ENCODE measurements around the gene CNIH1. TPM values are rescaled to one million over a fixed set of nuclear protein-coding genes. Genes with fewer than 3 reads are reported as not detected.
"Not testable (repeated sequence)": the region's sequence is repeated elsewhere in the genome, so short reads cannot be mapped to it uniquely, and the experiment has no call there.

The CNIH1 gene
- total RNA-seq, 1 experiment from 2014 or later: 149 TPM

DNA sequence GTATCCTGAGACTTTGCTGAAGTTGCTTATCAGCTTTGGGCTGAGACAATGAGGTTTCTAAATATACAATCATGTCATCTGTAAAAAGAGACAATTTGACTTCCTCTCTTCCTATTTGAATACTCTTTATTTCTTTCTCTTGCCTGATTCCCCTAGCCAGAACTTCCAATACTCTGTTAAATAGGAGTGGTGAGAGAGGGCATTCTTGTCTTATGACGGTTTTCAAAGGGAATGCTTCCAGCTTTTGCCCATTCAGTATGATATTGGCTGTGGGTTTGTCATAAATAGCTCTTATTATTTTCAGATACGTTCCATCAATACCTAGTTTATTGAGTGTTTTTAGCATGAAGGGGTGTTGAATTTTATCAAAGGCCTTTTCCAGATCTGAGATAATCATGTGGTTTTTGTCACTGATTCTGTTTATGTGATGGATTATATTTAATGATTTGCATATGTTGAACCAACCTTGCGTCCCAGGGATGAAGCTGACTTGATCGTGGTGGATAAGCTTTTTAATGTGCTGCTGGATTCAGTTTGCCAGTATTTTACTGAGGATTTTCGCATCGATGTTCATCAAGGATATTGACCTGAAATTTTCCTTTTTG is 37.7 kb downstream of the CNIH1 start:
- H3K4me3 ChIP-seq (replicated peaks in 1 of 2; ENCODE audit: low read depth in 1 of 2, low read length in 2 of 2); RAD21 ChIA-PET (ENCODE audit: low non-redundant PET in 1 of 2, low total read pairs in 2 of 2, uncharacterized antibody in 2 of 2, unreplicated experiment in 2 of 2); H3K27me3 ChIP-seq (ENCODE audit: insufficient read depth, low read length); BruUV-seq (replicated peaks); ATAC-seq; H3K9me2 ChIP-seq (ENCODE audit: insufficient read depth); H3K27ac ChIP-seq (ENCODE audit: low read depth, low read length); H3K9ac ChIP-seq (ENCODE audit: low read length); H3K4me2 ChIP-seq (ENCODE audit: low read length); H4K20me1 ChIP-seq (ENCODE audit: insufficient read depth); H3K9me3 ChIP-seq (ENCODE audit: control insufficient read depth in 1 of 2, insufficient read depth in 1 of 2, low read depth in 1 of 2, low read length in 2 of 2); DNase-seq (ENCODE audit: low read depth, low spot score); H2AFZ ChIP-seq (ENCODE audit: low read depth, low read length, poor library complexity, severe bottlenecking); POLR2A ChIA-PET; H3K4me1 ChIP-seq (ENCODE audit: control insufficient read depth in 1 of 2, insufficient read depth in 2 of 2, low read length in 2 of 2); intact Hi-C loops (cut with micrococcal nuclease): not testable (repeated sequence)
- CTCF ChIA-PET: interaction anchor here (0.9 kb wide), 1 partner anchor 17 kb away, joined by 3 read pairs; no protein-coding TSS in a partner anchor
- Histone ChIP-seq H3K79me2 (ENCODE audit: insufficient read depth, low read length) (peaks cover 21% of the 10 kb centered on the region), H3K36me3 (ENCODE audit: control insufficient read depth in 1 of 2, insufficient read depth in 2 of 2, low read length in 2 of 2) (peaks cover 9 to 21% of the 10 kb centered on the region in 2 experiments; a peak in 3 of 4 replicates)

DNA sequence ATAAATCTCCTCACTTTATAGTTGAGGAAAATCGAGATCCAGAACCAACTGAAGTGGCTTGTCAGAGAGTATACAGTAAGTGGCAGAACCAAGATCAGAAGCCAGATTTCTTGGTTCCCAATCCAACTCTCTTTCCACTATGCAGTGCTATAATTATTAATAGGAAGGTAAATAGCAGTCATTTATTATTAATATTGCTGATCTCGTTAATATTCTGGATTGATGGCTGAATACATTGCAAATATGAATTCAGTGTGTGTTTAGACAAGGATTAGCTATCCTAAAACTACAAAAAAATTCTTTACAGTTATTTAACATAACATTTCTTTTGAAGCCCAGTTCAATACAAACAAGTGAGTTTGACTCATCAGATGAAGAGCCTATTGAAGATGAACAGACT is 41.6 kb downstream of the CNIH1 start:
- Histone ChIP-seq H3K27ac (ENCODE audit: low read depth, low read length) (no peak overlapping the region), H3K36me3 (ENCODE audit: control insufficient read depth in 1 of 2, insufficient read depth in 2 of 2, low read length in 2 of 2) (peaks cover 4 to 14% of the 10 kb centered on the region in 2 experiments; a peak in 2 of 4 replicates), H2AFZ (ENCODE audit: low read depth, low read length, poor library complexity, severe bottlenecking) (no peak overlapping the region), H3K79me2 (ENCODE audit: insufficient read depth, low read length) (peaks cover 34% of the 10 kb centered on the region), H3K27me3 (ENCODE audit: insufficient read depth, low read length) (no peaks in the 10 kb centered on the region), H4K20me1 (ENCODE audit: insufficient read depth) (no peaks in the 10 kb centered on the region), H3K9ac (ENCODE audit: low read length) (no peak overlapping the region), H3K9me2 (ENCODE audit: insufficient read depth) (no peaks in the 10 kb centered on the region; the same call in 1 of the 2 replicates), H3K4me3 (replicated peaks in 1 of 2; ENCODE audit: low read depth in 1 of 2, low read length in 2 of 2) (no peak overlapping the region), H3K4me2 (ENCODE audit: low read length) (no peak overlapping the region), H3K9me3 (ENCODE audit: control insufficient read depth in 1 of 2, insufficient read depth in 1 of 2, low read depth in 1 of 2, low read length in 2 of 2) (no peaks in the 10 kb centered on the region), H3K4me1 (ENCODE audit: control insufficient read depth in 1 of 2, insufficient read depth in 2 of 2, low read length in 2 of 2) (peaks cover 9 to 21% of the 10 kb centered on the region in 2 experiments)
- no TSS peak for BruUV-seq (replicated peaks)
- RAD21 ChIA-PET (ENCODE audit: low non-redundant PET in 1 of 2, low total read pairs in 2 of 2, uncharacterized antibody in 2 of 2, unreplicated experiment in 2 of 2): no interaction called here
- TF ChIP-seq ZFX (IDR thresholded peaks at IDR 0.05): no peak
- TF ChIP-seq POLR2AphosphoS5 (IDR thresholded peaks at IDR 0.05; ENCODE audit: low read depth, low read length): no peak
- no peak for DNase-seq (ENCODE audit: low read depth, low spot score)
- no peak for ATAC-seq
- intact Hi-C loops (cut with micrococcal nuclease): no loop called here
- POLR2A ChIA-PET: no interaction called here
- CTCF ChIA-PET: no interaction called here
